ENCODE measurements around the gene P2RY6.
A peak's percentile ranks its signal among the peaks of the same experiment; 100 is the strongest.

P2RY6 gene

DNA sequence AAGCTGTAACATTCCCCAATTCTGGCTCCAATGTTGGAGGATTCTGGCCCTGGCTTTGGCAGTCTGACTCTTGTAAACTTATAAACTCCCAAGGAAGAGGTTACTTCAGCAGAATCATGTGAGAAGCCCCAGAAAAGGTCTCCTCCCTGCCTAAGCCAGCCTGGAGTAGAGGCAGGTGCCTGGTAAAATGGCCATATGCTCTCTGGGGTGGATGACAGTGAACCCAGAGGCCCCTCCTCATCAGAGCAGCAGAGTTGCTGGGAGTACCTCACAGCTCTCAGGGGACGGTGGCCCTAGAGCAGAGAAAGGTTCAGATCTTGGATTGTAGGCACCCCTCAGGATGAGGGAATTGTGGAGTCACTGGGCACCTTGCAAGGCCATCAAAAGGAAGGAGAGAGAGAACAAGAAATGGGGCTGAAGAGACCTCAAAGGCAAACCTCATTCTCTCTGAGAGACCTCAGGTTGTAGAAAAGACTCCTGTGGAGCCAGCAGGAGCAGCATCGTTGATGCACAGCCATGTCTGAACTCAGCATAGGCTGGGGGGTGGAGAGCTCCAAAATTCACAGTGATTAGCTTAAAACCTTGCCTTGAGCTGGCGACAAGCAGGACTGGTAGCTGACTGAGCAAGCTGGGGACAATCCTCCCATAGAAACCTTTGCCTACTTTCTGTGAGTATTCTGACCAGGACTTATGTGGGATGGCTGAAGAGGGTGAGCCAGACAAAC is 4.9 kb upstream of the P2RY6 start:
- H3K27me3 ChIP-seq (ENCODE audit: insufficient read depth, low read depth) = no peaks in the 10 kb centered on the region
- H3K27ac ChIP-seq = no peak overlapping the region
- H3K36me3 ChIP-seq (ENCODE audit: insufficient read depth) = no peaks in the 10 kb centered on the region
- H3K79me2 ChIP-seq (ENCODE audit: insufficient read depth, low read depth) = no peaks in the 10 kb centered on the region
- TF ChIP-seq, protein P1, sequence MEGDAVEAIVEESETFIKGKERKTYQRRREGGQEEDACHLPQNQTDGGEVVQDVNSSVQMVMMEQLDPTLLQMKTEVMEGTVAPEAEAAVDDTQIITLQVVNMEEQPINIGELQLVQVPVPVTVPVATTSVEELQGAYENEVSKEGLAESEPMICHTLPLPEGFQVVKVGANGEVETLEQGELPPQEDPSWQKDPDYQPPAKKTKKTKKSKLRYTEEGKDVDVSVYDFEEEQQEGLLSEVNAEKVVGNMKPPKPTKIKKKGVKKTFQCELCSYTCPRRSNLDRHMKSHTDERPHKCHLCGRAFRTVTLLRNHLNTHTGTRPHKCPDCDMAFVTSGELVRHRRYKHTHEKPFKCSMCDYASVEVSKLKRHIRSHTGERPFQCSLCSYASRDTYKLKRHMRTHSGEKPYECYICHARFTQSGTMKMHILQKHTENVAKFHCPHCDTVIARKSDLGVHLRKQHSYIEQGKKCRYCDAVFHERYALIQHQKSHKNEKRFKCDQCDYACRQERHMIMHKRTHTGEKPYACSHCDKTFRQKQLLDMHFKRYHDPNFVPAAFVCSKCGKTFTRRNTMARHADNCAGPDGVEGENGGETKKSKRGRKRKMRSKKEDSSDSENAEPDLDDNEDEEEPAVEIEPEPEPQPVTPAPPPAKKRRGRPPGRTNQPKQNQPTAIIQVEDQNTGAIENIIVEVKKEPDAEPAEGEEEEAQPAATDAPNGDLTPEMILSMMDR (conservative IDR thresholded peaks at IDR 0.05; ENCODE audit: low read depth, low read length) = no peak
- H3K4me2 ChIP-seq = no peak overlapping the region
- no peak overlapping the region; the same call in 1 of the 2 replicates for H3K9ac ChIP-seq
- no peak overlapping the region for H2AFZ ChIP-seq (ENCODE audit: low read depth)
- H3K4me1 ChIP-seq (ENCODE audit: low read depth, poor library complexity, severe bottlenecking) = peaks cover 39% of the 10 kb centered on the region
- no peak overlapping the region for H3K4me3 ChIP-seq (IDR thresholded peaks at IDR 0.05; ENCODE audit: insufficient read depth, low read depth, low read length)
- H4K20me1 ChIP-seq (ENCODE audit: insufficient read depth) = no peaks in the 10 kb centered on the region

- Histone ChIP-seq H3K4me2 (no peak overlapping the region), H3K36me3 (ENCODE audit: insufficient read depth) (no peaks in the 10 kb centered on the region), H2AFZ (ENCODE audit: low read depth) (no peak overlapping the region), H3K4me3 (IDR thresholded peaks at IDR 0.05; ENCODE audit: insufficient read depth, low read depth, low read length) (no peak overlapping the region), H4K20me1 (ENCODE audit: insufficient read depth) (no peaks in the 10 kb centered on the region), H3K27me3 (ENCODE audit: insufficient read depth, low read depth) (no peaks in the 10 kb centered on the region), H3K27ac (no peak overlapping the region), H3K9ac (no peak overlapping the region), H3K4me1 (ENCODE audit: low read depth, poor library complexity, severe bottlenecking) (peaks cover 47% of the 10 kb centered on the region), H3K79me2 (ENCODE audit: insufficient read depth, low read depth) (no peaks in the 10 kb centered on the region)
- TF ChIP-seq, protein P1 (conservative IDR thresholded peaks at IDR 0.05; ENCODE audit: low read depth, low read length) = no peak
Observed at GRCh38 chr11:73267906-73268540, 4.1 kb upstream of the P2RY6 start.

- peaks cover 53% of the 10 kb centered on the region for H3K4me1 ChIP-seq (ENCODE audit: low read depth, poor library complexity, severe bottlenecking)
- H3K4me2 ChIP-seq = no peak overlapping the region
- no peak overlapping the region for H3K27ac ChIP-seq
- H3K27me3 ChIP-seq (ENCODE audit: insufficient read depth, low read depth) = no peaks in the 10 kb centered on the region
- no peaks in the 10 kb centered on the region for H4K20me1 ChIP-seq (ENCODE audit: insufficient read depth)
- no peak overlapping the region for H2AFZ ChIP-seq (ENCODE audit: low read depth)
- TF ChIP-seq, protein P1 (conservative IDR thresholded peaks at IDR 0.05; ENCODE audit: low read depth, low read length) = no peak
- no peaks in the 10 kb centered on the region for H3K36me3 ChIP-seq (ENCODE audit: insufficient read depth)
- no peaks in the 10 kb centered on the region for H3K79me2 ChIP-seq (ENCODE audit: insufficient read depth, low read depth)
- H3K9ac ChIP-seq = no peak overlapping the region
- no peak overlapping the region for H3K4me3 ChIP-seq (IDR thresholded peaks at IDR 0.05; ENCODE audit: insufficient read depth, low read depth, low read length)
Observed at GRCh38 chr11:73268671-73269271, 3.4 kb upstream of the P2RY6 start.

- H3K4me3 ChIP-seq (IDR thresholded peaks at IDR 0.05; ENCODE audit: insufficient read depth, low read depth, low read length) = no peak overlapping the region
- H3K79me2 ChIP-seq (ENCODE audit: insufficient read depth, low read depth) = no peaks in the 10 kb centered on the region
- H3K27me3 ChIP-seq (ENCODE audit: insufficient read depth, low read depth) = no peaks in the 10 kb centered on the region
- H4K20me1 ChIP-seq (ENCODE audit: insufficient read depth) = no peaks in the 10 kb centered on the region
- H3K36me3 ChIP-seq (ENCODE audit: insufficient read depth) = no peaks in the 10 kb centered on the region
- TF ChIP-seq, protein P1 (conservative IDR thresholded peaks at IDR 0.05; ENCODE audit: low read depth, low read length) = no peak
- H2AFZ ChIP-seq (ENCODE audit: low read depth) = no peak overlapping the region
- no peak overlapping the region for H3K9ac ChIP-seq
- peak overlapping the region; percentile 91; the same call in 1 of the 2 replicates for H3K4me2 ChIP-seq
- H3K4me1 ChIP-seq (ENCODE audit: low read depth, poor library complexity, severe bottlenecking) = peaks cover 59% of the 10 kb centered on the region
- H3K27ac ChIP-seq = no peak overlapping the region
Observed at GRCh38 chr11:73269459-73270015, 2.6 kb upstream of the P2RY6 start.
